Esophagus muscularis mucosa (tissue), 4 donors: ENCODE data around the gene AIM2.

Source experiments
- CTCF ChIP-seq, 3 experiments: fragments of 200-600 bp in 2 of 3; fragments of 450-650 bp in 1 of 3; sonication (generic) in 2 of 3; IDR thresholded peaks; one replicate each; pipeline ENCODE4 v1.5.1; 2017 to 2019; ENCODE audit warnings: antibody characterized with exemption in 3 of 3, mild to moderate bottlenecking in 2 of 3, moderate library complexity in 1 of 3
- EP300 ChIP-seq: sonication (generic); formaldehyde crosslinking; IDR thresholded peaks from one replicate; pipeline ENCODE4 v1.6.1; 2017; ENCODE audit warnings: antibody characterized with exemption
- POLR2A ChIP-seq: fragments of 450-650 bp; IDR thresholded peaks from one replicate; pipeline ENCODE4 v1.6.1; 2017; ENCODE audit warnings: antibody characterized with exemption, moderate library complexity, mild to moderate bottlenecking, low read depth
- POLR2AphosphoS5 ChIP-seq, 2 donors: sonication (generic); formaldehyde crosslinking; IDR thresholded peaks; one replicate each; pipeline ENCODE4 v1.6.1; 2017; ENCODE audit warnings: antibody characterized with exemption in 2 of 2

DNA sequence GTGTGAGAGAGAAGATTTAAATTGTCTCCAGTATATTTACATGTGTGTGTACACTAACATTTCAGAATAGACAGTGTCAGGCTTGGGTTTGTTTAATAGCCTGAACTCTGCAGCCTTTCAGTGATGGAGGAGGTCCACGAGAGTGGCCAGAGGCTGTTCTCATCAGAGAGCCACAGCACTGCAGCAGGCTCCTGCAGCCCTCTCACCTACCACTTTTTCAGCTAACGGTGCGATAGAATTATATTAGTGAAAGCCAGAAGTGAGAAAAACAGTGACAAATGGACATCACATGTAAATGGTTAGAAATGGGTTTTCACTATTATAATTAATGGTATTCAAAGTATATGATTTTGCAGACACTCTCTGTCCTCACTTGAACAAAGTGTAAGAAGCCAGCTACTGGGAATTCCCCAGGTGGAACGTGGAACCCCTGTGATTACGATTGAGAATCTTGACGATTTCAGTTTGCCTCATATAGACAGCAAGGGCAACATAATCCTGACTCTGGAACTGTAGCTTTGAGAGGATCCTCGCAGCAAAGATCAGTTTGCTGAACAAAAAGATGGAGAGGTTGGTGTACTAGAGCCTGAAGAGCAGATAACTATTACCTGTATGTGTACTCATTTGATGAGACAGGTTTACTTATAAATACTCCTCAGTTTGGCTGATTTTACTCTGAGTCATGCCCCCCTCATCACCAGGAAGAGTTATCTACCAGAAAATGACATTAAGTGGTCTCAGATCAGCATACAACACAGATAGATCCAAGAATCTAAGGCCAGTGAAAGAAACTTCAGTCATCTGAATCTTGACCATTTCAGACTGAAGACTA, 35.5 kb downstream of the AIM2 start:
- TF ChIP-seq POLR2A: no peak
- no peak for TF ChIP-seq CTCF (IDR thresholded peaks at IDR 0.05)
- TF ChIP-seq POLR2AphosphoS5 (IDR thresholded peaks at IDR 0.05): no peak
- TF ChIP-seq EP300: no peak
